Transverse colon (tissue), 4 donors: ENCODE measurements around the gene ANGPTL1.

Source experiments
- CTCF ChIP-seq, 5 experiments: fragments of 200-600 bp in 3 of 5; fragments of 450-650 bp in 2 of 5; sonication (generic) in 3 of 5; IDR thresholded peaks; 1 replicate in 2 of 5; 2 replicates in 3 of 5; pipeline ENCODE4 v1.5.1; 2016 to 2017; ENCODE audit warnings: antibody characterized with exemption in 5 of 5, inconsistent platforms in 3 of 5, mild to moderate bottlenecking in 2 of 5, moderate library complexity in 1 of 5
- POLR2AphosphoS5 ChIP-seq, 3 donors: sonication (generic); formaldehyde crosslinking; IDR thresholded peaks; one replicate each; pipeline ENCODE4 v1.6.1; 2016; ENCODE audit warnings: antibody characterized with exemption in 3 of 3

GRCh38 chr1:178857126-178857525 is 13.8 kb downstream of the ANGPTL1 start:
- TF ChIP-seq CTCF (IDR thresholded peaks at IDR 0.05) (no peak), POLR2AphosphoS5 (IDR thresholded peaks at IDR 0.05) (no peak)
